Fibroblast of skin of abdomen (primary cell): Measurements from ENCODE around the gene WNT10A.
"Not testable (repeated sequence)": the region's sequence is repeated elsewhere in the genome, so short reads cannot be mapped to it uniquely, and the experiment has no call there.

Experiments used
- DNase-seq: peaks from one replicate; pipeline ENCODE4 v3.0.0-alpha.2; 2013

Gene WNT10A

GRCh38 chr2:218893349-218894150 is 12.9 kb downstream of the WNT10A start:
- no peak for DNase-seq

- no peak for DNase-seq
Measured at GRCh38 chr2:218894151-218894879, 13.7 kb downstream of the WNT10A start.

- no peak for DNase-seq
Measured at GRCh38 chr2:218894880-218895157, 14.2 kb downstream of the WNT10A start.

DNA sequence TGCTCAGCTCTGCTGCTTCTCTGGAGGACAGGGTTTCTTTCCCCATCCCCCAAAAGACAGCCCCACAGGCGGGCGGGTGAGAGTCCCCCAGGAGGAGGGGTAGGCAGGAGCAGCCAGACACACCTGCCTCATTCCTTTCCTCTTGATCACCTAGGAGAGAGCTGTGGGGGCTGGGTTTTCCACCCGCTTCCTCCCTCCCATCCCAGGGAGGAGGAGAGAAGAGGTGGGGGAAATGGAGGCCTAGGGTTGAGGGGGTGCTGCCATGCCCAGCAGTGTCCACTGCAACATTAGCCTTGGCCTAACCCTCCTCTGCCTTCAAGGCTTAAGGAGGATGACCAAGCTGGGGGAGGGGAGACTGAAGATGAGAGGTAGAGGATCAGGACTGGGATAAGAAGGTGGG is 14.7 kb downstream of the WNT10A start:
- DNase-seq = no peak

DNA sequence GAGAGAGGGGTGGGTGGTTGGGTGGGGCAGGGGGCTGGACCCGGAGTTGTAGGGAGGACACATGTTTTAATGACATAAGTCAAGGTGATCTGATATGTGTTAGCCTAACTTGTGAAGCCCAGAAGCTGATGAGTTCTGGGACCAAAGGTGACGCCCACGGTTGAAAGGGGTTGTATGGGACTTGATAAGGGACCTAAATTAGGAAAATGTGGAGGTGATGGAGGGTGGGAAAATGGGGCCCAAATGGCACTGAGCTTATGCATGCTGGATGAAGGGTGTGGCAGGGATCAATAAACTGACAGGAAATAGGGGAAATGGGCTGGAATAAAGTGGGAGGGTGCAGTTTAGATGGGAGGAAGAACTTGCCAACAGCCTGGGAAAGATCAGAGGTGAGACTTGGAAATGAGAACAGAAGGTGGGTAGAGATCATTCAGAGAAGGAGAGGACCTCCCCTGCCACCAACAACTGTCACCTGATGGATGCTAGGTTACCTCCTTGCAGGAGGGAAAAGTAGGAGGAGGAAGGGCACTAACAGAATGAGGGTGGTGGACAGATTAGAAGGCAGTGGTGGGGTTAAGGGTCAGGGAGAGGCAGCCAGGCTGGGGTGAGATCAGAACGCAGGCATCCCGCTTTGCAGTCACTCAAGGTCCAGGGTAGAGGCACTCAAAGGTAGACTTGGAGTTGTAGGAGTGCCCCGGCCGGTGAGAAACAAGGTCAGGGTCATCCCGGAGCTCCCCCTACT is 15.3 kb downstream of the WNT10A start:
- no peak for DNase-seq

DNA sequence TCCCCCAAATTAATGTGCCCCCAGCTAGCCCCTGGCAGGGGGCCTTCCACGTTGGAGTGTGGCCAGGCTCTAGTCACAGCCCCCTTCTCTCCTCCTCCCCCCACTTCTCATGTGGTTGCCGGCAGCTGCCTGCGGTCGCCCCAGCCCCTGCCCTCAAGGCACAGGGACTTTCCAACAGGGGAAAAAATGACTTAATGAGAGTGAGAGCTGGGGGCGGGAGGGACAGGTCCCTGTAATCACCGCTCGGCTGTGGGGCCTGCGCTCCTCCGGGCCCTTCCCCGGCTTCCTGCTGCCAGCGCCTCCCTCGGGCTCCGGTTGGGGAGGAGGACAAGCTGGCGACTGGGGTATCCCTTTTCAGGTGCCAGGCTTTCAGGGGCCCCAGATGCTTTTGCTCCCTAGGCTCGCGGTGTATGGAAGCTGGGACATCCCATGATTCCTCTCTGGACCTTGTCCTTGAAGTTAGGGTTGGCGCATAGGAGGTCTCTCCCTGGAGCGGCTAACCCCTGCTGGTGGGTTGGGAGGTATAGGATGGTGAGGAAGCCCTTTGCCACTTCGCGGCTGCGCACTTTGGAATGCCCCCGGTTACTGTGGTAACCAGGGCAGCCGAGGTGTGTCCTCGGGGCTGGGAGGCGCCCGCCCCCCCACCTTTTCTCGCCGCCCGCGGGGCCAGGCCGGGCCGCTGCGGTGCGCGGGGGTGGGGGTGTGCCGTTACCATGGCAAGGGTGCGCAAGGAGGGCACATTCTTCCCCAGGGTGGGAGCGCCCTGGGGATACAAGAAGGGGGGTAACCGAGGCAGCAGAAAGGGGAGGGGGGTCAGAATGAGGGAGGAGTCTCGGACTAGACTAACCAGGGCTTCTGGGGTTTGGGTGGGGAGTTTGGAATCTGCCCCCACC is 16.1 kb downstream of the WNT10A start:
- no peak for DNase-seq

- no peak for DNase-seq
Measured at GRCh38 chr2:218897394-218898108, 16.9 kb downstream of the WNT10A start.

GRCh38 chr2:218898109-218898878 is 17.6 kb downstream of the WNT10A start:
- DNase-seq = peak; percentile 35

DNA sequence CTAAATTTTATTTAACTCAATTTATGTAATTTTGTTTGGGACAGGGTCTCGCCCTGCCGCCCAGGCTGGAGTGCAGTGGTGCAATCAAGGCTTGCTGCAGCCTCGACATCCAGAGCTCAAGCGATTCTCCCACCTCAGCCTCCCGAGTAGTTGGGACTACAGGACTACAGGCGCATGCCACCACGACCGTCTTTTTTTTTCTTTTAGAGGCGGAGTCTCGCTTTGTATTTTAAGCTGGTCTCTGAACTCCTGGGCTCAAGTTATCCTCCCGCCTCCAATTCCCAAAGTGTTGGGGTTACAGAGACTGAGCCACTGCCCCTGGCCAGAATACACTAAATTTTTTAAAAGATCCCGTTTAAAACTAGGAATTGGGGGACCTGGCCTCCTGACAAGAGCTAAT is 18.5 kb downstream of the WNT10A start:
- no peak for DNase-seq

DNA sequence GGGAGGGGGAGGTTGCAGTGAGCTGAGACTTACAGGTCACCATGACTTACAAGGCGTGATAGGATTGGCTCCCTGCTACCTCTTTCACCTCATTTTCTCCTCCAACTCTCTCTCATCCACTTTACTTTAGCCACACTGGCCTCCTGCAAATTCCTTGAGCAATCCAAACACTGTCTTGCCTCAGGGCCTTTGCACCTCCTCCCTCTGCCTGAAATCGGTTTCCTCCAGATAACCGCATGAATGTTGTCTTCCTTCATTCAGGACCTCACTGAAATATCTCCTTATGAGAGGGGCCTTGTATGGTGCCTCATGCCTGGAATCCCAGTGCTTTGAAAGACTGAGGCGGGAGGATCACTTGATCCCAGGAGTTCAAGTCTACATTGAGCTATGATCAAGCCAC is 21.8 kb downstream of the WNT10A start:
- no peak for DNase-seq

GRCh38 chr2:218904176-218904575 is 23.5 kb downstream of the WNT10A start:
- no peak for DNase-seq

GRCh38 chr2:218908721-218909619 is 28.3 kb downstream of the WNT10A start:
- DNase-seq = peak; percentile 89

- no peak for DNase-seq
Measured at GRCh38 chr2:218910741-218911140, 30.1 kb downstream of the WNT10A start.

GRCh38 chr2:218920504-218920903 is 39.9 kb downstream of the WNT10A start:
- DNase-seq = no peak

DNA sequence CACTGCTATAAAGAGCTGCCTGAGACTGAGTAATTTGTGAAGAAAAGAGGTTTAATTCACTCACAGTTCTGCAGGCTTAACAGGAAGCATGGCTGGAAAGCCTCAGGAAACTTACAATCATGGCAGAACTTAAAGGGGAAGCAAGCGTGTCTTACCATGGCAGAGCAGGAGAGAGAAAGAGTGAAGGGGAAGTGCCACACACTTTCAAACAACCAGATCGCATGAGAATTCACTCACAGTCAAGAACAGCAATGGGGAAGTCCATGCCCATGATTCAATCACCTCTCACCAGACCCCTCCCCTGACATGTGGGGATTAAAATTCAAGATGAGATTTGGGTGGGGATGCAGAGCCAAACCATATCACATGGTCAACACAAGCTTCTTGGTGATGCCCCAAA is 44.1 kb downstream of the WNT10A start:
- DNase-seq = no peak

GRCh38 chr2:218925434-218925833 is 44.8 kb downstream of the WNT10A start:
- DNase-seq = no peak

- no peak for DNase-seq
Measured at GRCh38 chr2:218927422-218927821, 46.8 kb downstream of the WNT10A start.

- DNase-seq = no peak
Measured at GRCh38 chr2:218927876-218928275, 47.2 kb downstream of the WNT10A start.

GRCh38 chr2:218930488-218930887 is 49.8 kb downstream of the WNT10A start:
- DNase-seq = not testable (repeated sequence)

DNA sequence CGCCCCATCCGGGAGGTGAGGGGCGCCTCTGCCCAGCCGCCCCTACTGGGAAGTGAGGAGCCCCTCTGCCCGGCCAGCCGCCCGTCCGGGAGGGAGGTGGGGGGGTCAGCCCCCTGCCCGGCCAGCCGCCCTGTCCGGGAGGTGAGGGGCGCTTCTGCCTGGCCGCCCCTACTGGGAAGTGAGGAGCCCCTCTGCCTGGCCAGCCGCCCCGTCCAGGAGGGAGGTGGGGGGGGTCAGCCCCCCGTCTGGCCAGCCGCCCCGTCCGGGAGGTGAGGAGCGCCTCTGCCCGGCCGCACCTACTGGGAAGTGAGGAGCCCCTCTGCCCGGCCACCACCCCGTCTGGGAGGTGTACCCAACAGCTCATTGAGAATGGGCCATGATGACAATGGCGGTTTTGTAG is 51.1 kb downstream of the WNT10A start:
- DNase-seq = not testable (repeated sequence)
